Renal pelvis (tissue), 4 donors: ENCODE data around the gene MFSD6. TPM values are rescaled to one million over a fixed set of nuclear protein-coding genes. Genes with fewer than 3 reads are reported as not detected.

Experiments
- DNase-seq: peaks from one replicate; pipeline ENCODE4 v3.0.0-alpha.2; 2013
- polyA plus RNA-seq, 3 donors: library from polyadenylated mRNA; unstranded; fragments of 120-200 nt; gene quantifications; one replicate each; pipeline ENCODE4 v1.2.1, GENCODE V29; 2013; ENCODE audit not compliant: insufficient read length in 3 of 3

The MFSD6 gene
- polyA plus RNA-seq, 3 donors: 12.9 to 16.1 (median 13.7) TPM

DNA sequence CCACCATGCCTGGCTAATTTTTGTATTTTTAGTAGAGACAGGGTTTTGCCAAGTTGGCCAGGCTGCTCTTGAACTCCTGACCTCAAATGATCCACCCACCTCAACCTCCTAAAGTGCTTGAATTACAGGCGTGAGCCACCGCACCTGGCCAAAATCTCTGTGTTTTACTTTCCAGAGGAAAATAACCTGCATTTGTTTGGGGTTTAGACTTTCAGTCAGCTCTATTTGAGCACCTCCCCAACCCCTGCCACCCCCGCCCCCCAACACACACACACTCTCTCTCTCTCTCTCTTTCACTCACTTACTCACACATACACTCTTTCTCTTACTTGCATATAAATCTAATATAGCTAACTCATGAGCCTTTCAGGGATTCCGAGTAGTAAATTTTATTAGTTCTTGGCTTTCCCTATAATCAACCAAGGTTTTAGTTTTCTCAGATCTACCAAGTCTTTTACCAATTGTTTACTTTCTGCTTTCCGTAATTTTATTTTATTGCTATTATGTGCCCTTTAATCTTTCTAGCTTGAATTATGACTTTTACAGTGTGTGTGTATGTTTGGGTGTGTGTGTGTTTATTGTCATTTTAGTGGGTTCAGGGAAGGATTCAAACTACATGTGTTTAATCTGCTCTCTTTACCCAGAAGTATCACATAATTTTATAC is 24.5 kb downstream of the MFSD6 start:
- peak; percentile 5 for DNase-seq

DNA sequence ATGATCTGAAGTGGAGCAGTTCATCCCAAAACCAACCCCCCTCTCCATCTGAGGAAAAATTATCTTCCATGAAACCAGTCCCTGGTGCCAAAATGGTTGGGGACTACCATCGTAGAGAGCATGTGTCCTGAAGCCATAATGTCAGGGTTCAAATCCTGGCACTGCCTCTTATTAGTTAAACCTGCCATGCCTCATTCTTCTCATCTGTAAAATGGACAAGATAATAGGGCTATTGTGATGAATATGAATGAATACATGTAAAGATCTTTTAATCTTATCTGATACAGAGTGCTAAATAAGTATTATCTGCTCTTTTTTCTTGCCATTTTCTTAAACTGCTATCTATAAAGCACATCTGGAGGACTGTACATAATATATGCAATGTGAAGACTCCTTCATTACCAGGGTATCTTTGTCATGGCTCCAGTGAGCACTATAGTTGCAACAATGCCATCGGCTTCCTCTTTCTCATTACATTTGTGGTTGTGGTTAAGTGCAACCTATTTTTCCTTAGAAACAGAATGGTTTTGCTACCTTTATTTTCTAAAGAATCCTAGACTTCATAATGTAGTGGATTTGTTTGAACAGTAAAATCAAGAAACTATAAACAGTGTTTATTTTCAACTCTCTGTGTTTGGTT is 27.0 kb downstream of the MFSD6 start:
- no peak for DNase-seq

DNA sequence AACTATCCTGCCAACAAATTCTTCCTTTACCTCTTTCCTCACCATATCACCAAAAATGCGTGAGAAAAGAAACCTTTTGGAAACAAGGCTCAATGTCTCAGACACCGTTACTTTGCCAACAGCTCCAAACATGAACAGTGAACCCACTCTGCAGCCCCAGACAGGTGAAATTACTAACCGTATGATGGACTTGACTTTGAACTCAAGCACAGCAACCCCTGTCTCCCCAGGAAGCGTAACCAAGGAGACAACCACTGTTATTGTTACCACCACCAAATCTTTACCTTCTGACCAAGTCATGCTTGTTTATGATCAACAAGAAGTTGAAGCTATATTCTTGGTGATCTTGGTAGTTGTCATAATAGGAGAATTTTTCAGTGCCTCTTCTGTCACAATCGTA is 28.4 kb downstream of the MFSD6 start:
- no peak for DNase-seq

DNA sequence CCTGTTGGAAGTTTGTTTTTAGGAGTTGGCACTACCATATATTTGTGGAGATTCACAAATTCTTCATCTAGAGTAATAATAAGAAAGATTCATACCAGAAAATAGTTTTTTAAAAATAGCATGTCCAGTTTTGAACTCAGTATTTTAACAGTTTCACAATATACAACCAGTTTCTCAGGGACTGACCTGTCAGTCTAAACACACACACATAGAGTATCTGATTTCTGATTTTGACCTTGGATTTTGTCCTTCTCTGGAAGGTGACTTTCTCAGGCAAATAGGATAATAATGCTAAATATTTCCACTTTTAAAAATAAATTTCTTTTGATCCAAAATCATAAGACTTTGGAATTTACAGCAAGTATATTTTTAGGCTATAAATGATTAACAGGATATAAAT is 32.0 kb downstream of the MFSD6 start:
- DNase-seq: no peak

DNA sequence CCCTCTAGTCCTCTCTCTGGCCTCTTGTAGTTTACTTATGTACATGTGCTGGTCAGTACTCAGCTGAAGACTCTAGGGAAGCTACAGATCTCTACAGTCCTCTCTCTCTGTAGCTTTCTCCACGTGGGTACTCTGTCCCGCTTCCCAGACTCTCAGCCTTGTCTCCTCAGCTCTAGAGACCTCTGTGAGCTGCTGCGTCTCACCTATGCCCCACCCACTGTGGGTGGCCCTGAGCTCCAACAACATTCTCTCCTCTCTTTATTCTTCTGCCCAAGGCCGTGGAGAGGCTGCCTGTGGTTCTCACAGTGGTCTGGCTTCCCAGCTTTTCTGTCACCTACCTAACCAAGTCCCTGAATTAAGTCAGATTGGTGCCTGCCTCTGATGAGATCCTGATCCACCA is 33.4 kb downstream of the MFSD6 start:
- DNase-seq: no peak

DNA sequence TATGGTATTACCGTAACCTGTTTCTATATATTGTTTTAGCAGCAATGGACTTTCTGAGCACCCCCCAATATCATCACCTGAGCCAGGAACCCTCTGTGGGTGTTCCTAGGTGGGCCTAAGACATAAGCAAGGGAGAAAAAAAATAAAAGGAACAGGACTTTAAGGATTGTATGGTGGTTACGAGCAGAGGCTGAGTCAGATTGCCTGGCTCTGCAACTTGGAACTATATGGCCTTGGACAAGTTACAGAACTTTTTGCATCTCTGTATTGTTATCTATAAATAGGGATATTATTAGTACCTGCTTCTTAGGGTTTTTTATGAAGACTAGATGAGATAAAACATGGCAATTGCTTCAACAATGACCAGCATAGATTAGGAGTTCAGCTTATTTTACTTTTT is 34.9 kb downstream of the MFSD6 start:
- no peak for DNase-seq

DNA sequence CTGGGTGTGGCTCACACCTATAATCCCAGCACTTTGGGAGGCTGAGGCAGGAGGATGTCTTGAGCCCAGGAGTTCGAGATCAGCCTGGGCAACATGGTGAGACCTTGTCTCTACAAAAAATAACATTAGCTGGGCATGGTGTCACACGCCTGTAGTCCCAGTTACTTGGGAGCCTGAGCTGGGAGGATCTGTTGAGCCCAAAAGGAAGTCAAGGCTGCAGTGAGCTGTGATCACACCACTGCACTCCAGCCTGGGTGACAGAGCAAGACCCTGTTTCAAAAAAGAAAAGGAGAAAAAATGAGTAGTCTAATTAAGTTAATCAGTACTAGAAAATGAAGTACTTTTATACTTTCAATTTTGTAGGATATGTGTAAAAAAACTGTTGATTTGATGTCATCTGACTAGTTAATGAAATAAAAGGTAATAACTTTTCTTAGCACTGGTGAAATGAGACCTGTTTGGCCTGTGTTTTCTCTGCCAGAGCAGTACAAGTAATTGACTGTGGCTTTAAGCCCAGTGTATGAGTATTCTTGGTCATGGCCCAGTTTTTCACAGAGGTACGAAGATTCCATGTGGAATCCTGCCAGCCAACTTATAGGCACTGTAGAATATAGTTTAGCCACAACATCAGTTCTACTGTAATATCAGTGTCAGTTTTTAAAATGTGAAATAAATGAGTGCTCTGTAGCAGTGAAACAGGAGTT is 35.8 kb downstream of the MFSD6 start:
- no peak for DNase-seq

DNA sequence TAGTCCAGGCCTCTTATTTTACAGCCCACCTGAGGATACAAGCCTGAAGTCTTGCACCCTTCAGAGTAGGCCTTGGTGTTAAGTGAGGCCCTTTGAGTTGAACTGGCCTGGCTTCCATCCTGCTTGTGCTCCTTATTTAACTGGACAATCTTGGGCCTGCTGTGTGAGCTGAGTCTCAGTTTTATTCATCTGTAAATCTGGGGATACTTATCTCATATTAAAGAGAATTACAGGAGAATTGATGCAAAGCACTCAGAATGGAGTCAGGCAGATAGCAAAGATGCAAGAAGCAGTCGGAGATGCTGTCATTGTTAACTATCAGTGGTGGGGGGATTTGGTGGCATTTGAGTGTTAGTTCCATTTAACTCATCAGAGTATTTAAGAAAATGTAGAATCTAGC is 36.8 kb downstream of the MFSD6 start:
- DNase-seq: no peak

DNA sequence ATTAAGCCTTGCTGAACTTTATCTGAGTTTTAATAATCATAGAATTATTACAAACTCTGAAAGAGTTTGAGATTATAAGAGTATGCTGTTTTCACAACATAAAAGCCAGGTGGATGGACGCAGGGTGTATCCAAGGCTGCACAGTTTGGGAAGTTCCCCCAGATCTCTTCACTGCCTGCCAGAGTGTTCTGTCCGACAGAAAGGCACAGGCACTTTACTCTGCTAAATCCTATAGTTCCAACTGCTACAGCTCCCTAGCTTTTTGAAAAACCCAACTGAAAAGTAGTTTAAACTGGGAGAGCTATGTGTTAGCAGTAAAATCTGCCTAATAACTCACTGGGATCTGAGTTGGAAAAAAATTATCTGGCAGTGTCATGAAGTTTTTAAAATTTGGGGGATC is 38.0 kb downstream of the MFSD6 start:
- DNase-seq: no peak

DNA sequence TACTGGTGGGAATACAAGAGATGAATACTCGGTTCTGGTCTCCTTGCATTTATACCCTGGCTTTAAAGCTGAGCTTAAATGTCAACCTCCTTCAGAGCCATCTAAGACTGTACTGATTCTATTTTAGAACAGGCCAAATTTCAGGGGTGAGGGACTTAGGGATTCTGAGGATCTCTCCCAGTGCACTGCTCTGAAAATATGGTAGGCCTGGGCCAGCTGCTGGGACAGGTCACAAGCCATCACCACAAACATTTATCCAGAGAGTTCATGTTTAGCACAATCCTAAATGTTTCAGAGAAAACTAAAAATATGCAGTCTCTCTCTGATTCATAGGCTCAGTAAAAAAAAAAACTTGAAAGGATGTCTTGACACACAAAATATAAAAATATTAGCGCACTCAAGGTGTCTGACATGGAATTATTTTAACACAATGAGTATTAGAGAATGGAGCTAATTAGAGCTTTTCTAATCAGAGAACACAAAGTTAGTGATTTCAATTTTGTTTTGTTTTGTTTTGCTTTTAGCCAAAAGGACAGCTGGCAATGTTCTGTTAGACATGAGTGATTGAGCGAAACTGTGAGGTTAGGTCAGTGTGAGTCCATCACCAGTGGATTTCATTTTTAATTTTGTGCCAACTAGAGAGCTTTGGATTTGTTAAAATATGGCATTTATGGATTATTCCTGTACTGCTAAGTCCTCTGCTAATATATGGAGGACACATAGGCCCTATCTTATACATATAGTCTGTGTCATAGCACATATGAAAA is 38.8 kb downstream of the MFSD6 start:
- DNase-seq: no peak

DNA sequence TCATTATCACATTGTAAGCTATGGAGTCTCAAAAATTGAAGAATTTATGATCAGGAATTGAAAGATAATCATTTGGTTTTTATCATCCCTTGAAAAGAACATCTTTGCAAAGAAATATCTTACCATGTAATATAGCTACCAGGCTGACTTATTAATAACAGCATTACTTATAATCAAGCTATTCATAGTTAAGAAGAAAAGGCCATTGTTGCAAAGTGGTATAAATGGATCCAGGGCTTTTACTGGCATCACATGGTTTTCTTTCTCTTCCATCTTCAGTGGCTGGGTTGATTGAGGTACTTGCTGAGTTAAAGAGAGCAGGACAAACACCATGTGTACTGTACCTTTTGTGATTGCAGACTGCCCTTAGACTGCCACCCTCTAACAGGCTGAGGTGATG is 39.6 kb downstream of the MFSD6 start:
- no peak for DNase-seq

DNA sequence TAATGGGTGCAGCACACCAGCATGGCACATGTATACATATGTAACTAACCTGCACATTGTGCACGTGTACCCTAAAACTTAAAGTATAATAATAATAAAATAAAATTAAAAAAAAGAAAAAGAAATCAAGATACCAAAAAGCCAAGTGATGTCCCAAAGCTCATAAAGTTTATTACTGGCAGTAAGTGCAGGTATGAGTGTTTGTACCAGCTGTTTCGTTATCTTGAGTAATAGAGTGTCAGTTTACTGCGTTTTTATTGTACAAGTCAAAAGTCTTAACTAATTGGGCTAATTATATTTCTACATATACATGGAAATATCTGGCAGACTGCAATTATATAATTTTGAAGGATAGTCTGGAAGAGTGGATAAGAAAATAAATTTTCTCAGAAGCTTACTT is 41.8 kb downstream of the MFSD6 start:
- DNase-seq: no peak

DNA sequence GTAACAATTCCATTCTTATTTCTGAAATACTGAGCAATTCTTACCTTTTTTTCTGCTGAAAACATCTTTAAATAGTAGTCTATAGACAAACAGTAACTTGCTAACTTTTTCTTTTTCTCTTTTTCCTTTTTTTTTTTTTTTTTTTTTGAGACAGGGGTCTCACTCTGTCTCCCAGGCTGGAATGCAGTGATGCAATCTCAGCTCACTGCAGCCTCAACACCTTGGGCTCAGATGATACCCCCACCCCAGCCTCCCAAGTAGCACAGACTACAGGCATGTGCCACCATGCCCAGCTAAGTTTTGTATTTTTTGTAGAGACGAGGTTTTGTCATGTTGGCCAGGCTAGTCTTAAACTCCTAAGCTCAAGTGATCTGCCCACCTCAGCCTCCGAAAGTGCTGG is 42.2 kb downstream of the MFSD6 start:
- no peak for DNase-seq

DNA sequence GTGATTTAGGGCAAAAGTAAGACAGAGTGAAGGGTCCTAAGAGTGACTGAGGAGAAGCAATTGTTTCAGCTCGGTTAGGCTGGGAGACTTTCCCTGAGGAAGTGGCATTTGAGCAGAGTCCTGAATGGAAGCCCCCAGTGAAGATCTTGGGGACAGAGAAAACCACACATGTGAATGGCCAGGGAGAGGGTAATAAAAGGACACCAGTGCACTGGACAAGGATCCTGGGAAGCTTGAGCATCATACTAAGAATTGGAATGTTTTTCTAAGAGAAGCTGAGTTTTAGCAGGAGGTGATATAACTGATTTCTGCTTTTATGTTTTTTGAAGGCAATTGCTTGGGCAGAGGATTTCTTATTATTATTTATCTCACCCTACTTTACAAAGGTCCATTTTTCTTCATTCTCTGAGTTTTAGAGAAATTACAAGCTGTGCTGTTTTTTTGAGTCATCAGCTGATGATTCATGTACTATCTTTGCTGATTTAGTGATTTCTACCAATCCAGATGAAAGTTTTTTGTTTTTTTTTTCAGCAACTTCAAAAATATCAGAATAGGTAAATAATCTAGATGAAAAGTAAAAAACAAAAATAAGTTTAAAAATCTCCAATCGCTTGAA is 43.5 kb downstream of the MFSD6 start:
- DNase-seq: no peak

DNA sequence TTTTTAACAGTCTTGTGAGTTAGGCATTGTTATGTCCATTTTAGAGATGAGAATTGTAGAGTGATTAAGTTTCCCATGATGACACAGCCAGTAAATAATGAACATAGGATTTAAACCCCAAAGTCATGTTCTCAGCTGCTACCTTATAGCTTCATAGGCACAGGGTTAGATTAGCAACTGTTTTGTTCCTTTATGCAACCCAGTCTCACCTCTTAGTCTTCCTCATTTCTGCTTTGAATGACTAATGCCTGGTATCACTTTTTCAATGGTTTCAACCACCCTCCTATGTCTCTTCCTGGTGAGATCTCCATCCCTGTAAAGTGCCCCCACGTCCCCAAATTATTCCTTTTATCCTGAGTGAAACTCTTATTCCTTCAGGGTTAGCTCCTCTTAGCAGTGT is 44.3 kb downstream of the MFSD6 start:
- DNase-seq: no peak

DNA sequence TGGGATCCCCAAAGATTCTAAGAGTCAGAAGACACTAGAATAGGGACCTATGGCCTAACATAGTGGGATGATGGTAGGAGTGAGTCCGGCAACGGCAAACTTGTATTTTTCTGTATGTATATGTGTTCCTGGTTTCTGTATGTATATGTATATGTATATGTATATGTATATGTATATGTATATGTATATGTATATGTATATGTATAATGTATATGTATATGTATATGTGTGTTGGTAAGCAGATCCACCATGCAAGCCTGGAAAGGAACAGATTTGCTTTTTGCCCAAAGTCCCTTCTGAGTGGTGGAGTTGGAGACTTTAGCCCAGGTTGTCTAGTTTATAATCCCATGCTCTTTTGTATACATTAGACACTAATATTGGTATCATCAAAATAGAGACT is 46.6 kb downstream of the MFSD6 start:
- no peak for DNase-seq

DNA sequence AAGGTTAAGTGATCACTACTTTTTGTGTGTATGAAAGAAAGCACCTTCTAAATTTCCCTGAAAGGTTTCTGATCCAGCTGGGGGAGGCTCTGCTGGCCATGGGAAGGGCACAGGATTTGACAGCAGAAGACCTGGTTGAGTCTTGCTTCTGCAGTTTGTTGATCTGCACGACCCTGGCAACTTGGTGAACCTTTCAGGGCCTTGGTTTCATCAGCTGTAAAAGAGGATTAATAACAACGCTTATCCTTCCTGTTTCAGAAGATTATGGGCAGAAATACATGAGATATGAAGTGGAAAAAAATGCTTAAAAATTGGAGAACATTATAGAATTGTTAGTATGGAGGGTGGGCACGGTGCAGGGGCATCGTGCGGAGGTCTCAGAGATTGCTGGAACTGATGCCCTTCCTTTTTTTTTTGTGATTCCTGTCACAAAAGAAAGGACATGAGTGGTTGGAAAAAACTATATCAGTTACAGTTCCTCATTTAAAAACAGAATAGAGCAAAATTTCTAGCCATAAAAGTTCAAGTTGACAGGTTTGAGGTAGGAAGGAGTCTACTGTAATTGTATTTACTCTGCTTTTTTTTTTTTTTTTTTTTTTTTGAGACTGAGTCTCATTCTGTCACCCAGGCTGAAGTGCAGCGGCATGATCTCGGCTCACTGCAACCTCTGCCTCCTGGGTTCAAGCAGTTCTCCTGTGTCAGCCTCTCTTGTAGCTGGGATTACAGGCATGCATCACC is 47.4 kb downstream of the MFSD6 start:
- DNase-seq: no peak

DNA sequence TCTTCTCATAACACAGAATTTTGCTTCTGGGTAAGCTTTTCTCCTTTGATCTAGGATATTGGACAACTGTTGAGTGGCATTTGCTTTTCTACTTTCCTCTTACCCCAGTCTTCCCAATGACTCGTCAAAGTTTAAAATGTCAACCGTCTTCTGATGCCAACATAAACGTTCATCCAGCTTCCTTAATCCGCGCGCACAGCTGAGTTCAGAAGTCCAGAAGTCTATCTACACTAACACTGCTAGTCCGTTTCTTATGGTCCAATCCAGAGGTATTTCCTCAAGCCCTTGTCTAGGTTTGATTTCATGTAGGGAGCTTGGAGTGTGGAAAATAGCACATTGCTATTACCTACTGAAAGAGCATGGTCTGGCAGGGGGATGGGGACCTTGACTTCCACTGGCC is 48.7 kb downstream of the MFSD6 start:
- no peak for DNase-seq

DNA sequence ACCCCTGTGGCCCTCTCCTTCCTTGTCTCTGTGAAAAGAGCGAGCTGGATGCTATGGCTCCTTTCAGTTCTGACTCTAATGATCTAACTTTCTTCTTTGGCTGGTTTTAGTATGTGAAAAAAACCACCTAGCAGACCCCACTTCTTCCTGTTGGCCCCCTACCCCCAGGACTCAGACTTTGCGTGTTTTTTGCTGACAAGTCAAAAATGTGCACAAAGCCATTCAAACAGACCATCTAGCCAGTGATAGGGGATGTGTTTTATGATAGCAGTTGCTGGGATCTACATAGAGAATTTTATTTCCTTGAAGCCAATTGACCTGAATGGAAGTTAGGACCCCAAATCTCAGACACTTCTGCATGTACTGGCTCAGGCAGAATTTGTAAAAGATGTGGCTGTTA is 49.1 kb downstream of the MFSD6 start:
- DNase-seq: no peak

DNA sequence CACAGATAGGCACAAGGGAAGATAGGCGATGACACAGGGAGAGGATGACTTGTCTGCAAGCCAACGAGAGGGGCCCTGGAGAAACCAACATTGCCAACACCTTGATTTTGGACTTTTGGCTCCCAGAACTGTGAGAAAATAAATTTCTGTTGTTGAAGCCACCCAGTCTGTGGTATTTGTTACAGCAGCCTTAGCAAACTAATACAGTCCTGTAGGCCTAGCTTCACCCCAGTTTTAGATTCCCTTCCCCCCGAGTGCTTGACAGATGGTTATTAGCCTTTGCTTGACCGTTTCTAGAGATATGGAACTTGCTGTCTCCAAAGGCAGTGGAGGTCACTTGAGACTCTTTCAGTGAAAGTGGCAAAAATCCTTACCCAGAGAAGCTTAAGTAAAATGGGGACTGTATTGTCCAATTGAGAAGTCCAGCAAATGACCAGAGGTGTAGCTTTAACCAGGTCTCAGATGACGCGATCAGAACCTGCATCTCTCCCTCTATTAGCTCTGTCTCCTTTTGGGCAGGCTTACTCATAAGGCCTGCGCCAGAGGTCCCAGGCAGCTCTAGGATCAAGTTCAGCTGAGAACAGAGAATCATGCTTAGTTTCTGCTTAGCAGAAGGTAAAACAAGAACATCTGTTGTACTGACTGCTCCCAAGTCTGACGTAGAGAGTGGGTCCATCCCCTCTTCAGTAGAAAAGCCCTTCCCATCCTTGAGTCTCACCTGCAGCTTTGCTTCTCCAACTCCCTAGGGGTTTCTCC is 50.4 kb downstream of the MFSD6 start:
- no peak for DNase-seq

DNA sequence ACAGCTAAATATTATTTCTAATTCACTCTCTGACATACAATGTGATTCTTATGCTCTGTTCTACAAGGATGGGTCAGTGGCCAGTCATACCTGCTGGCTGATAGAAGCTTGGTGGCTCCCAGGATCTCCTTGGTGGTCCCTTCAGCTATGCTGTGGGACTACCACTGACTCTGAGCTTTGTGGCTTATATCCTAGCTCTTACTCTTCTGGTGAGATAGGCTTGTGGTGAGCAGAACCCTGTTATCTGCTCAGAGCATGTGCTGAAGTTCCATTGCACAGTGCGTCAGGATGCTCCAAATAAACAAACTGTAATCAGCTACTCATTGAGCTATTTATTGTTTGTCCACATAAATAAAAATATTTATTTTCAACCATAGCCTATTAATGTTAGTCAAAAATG is 51.7 kb downstream of the MFSD6 start:
- no peak for DNase-seq
